ENCODE measurements around the gene ILF2.

DNA sequence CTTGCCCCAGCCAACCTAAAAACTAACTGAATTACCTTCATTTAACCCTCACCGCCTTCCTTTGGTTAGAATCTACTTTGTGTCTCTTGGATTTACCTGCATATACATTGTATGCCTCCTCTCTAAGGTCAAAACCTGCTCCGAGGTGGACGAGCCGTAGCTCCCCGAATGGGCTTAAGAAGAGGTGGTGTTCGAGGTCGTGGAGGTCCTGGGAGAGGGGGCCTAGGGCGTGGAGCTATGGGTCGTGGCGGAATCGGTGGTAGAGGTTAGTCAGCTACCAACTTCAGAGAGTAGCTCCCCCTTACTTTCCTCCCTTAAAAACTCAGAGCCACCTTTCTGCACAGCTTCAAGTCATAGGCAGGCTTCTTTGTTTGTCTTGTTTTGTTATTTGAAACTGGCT, 27.7 kb downstream of the ILF2 start:
- TF ChIP-seq, protein P1, sequence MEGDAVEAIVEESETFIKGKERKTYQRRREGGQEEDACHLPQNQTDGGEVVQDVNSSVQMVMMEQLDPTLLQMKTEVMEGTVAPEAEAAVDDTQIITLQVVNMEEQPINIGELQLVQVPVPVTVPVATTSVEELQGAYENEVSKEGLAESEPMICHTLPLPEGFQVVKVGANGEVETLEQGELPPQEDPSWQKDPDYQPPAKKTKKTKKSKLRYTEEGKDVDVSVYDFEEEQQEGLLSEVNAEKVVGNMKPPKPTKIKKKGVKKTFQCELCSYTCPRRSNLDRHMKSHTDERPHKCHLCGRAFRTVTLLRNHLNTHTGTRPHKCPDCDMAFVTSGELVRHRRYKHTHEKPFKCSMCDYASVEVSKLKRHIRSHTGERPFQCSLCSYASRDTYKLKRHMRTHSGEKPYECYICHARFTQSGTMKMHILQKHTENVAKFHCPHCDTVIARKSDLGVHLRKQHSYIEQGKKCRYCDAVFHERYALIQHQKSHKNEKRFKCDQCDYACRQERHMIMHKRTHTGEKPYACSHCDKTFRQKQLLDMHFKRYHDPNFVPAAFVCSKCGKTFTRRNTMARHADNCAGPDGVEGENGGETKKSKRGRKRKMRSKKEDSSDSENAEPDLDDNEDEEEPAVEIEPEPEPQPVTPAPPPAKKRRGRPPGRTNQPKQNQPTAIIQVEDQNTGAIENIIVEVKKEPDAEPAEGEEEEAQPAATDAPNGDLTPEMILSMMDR (IDR thresholded peaks at IDR 0.05): no peak
- TF ChIP-seq EZH2phosphoT487 (IDR thresholded peaks at IDR 0.05): no peak
